IMR-90 (cell line): ENCODE results near the gene NHEJ1. TPM values are rescaled to one million over a fixed set of nuclear protein-coding genes. Genes with fewer than 3 reads are reported as not detected.

Experiments
- ATAC-seq: fragments of 200-7000 bp; cut with Tn5 transposase; 2 replicates; pipeline ENCODE4 v1.9.1; 2020; ENCODE audit warnings: low read depth, mild to moderate bottlenecking, moderate library complexity
- BruUV-seq: library from RNA; stranded (reverse); fragments of 400-500 nt; replicated peaks from 2 replicates; lab custom pipeline; 2021; lab: Mats Ljungman, UMichigan
- CTCF ChIA-PET: fragments of 300-600 bp; formaldehyde crosslinking; extraction: SDS; loops from one replicate; lab custom pipeline; 2021; ENCODE audit warnings: antibody characterized with exemption; lab: Yijun Ruan, JAX
- POLR2A ChIA-PET: fragments of 300-600 bp; sonication (Branson Sonifier 250); formaldehyde crosslinking; loops from one replicate; lab custom pipeline; 2022; ENCODE audit warnings: antibody characterized with exemption; ENCODE audit not compliant: unreplicated experiment; lab: Charles Lee
- DNase-seq: peaks from one replicate; pipeline ENCODE4 v3.0.0; 2013
- H2AFZ ChIP-seq: replicated peaks from 2 replicates; pipeline ENCODE3; 2013; ENCODE audit warnings: low read length, mild to moderate bottlenecking; ENCODE audit not compliant: poor library complexity
- H2AK5ac ChIP-seq: 2 replicates; pipeline ENCODE4 v1.6.1; 2013; ENCODE audit warnings: low read depth, low read length, inconsistent platforms
- H2AK9ac ChIP-seq: replicated peaks from 2 replicates; pipeline ENCODE3; 2013; ENCODE audit warnings: mild to moderate bottlenecking, low read depth, low read length, moderate library complexity; ENCODE audit not compliant: poor library complexity
- H2BK120ac ChIP-seq: 2 replicates; pipeline ENCODE4 v1.6.1; 2013; ENCODE audit warnings: low read depth, low read length, inconsistent platforms
- H2BK15ac ChIP-seq: 3 replicates; pipeline ENCODE4 v1.6.1; 2013; ENCODE audit warnings: low read depth, low read length, inconsistent platforms
- H2BK20ac ChIP-seq: 2 replicates; pipeline ENCODE4 v1.6.1; 2013; ENCODE audit warnings: low read depth, mild to moderate bottlenecking, inconsistent platforms, low read length, moderate library complexity
- H2BK5ac ChIP-seq: 2 replicates; pipeline ENCODE4 v1.6.1; 2013; ENCODE audit warnings: mild to moderate bottlenecking, low read depth, low read length, inconsistent platforms; ENCODE audit not compliant: poor library complexity, severe bottlenecking
- H3K14ac ChIP-seq: replicated peaks from 2 replicates; pipeline ENCODE4 v1.6.1; 2013; ENCODE audit warnings: low read depth, low read length, inconsistent platforms
- H3K18ac ChIP-seq: 2 replicates; pipeline ENCODE4 v1.6.1; 2013; ENCODE audit warnings: low read depth, low read length, control low read depth
- H3K23ac ChIP-seq: 2 replicates; pipeline ENCODE4 v1.6.1; 2013; ENCODE audit warnings: low read depth, low read length, inconsistent platforms
- H3K27ac ChIP-seq: 2 replicates; pipeline ENCODE4 v1.5.1; 2013; ENCODE audit warnings: mild to moderate bottlenecking, control low read depth, low read length; ENCODE audit not compliant: insufficient read depth
- H3K27me3 ChIP-seq: 2 replicates; pipeline ENCODE4 v1.6.1; 2013; ENCODE audit warnings: low read length; ENCODE audit not compliant: control insufficient read depth, insufficient read depth
- H3K36me3 ChIP-seq: 2 replicates; pipeline ENCODE4 v1.6.1; 2013; ENCODE audit warnings: low read length, mixed read lengths; ENCODE audit not compliant: control insufficient read depth, insufficient read depth
- H3K4ac ChIP-seq: 2 replicates; pipeline ENCODE4 v1.6.1; 2013; ENCODE audit warnings: low read depth, low read length, inconsistent platforms
- H3K4me1 ChIP-seq: 2 replicates; pipeline ENCODE4 v1.6.1; 2013; ENCODE audit warnings: low read length, mixed read lengths; ENCODE audit not compliant: control insufficient read depth, insufficient read depth
- H3K4me2 ChIP-seq: 2 replicates; pipeline ENCODE4 v1.6.1; 2013; ENCODE audit warnings: low read depth, mild to moderate bottlenecking, control low read depth, low read length, moderate library complexity
- H3K4me3 ChIP-seq: 2 replicates; pipeline ENCODE4 v1.5.1; 2013; ENCODE audit warnings: low read depth, mild to moderate bottlenecking, control low read depth, low read length, moderate library complexity; ENCODE audit not compliant: insufficient read depth
- H3K56ac ChIP-seq: 2 replicates; pipeline ENCODE4 v1.6.1; 2013; ENCODE audit warnings: low read length, inconsistent platforms; ENCODE audit not compliant: insufficient read depth; ENCODE audit errors: extremely low read depth
- H3K79me1 ChIP-seq, 2 experiments: 2 replicates each; pipeline ENCODE4 v1.6.1; 2013; ENCODE audit warnings: low read length in 2 of 2, inconsistent platforms in 1 of 2, low read depth in 1 of 2
- H3K9ac ChIP-seq: 2 replicates; pipeline ENCODE4 v1.6.1; 2013; ENCODE audit warnings: low read depth, low read length, control low read depth
- H3K9me1 ChIP-seq: 2 replicates; pipeline ENCODE4 v1.6.1; 2013; ENCODE audit warnings: low read length, inconsistent platforms; ENCODE audit not compliant: insufficient read depth
- H3K9me3 ChIP-seq: 2 replicates; pipeline ENCODE4 v1.6.1; 2013; ENCODE audit warnings: low read length; ENCODE audit not compliant: control insufficient read depth, insufficient read depth
- H4K20me1 ChIP-seq: 2 replicates; pipeline ENCODE4 v1.6.1; 2013; ENCODE audit warnings: low read length, inconsistent platforms; ENCODE audit not compliant: insufficient read depth
- H4K5ac ChIP-seq: 2 replicates; pipeline ENCODE4 v1.6.1; 2013; ENCODE audit warnings: mild to moderate bottlenecking, low read depth, low read length, control low read depth
- H4K8ac ChIP-seq, 2 experiments: 2 replicates each; pipeline ENCODE4 v1.6.1; 2013; ENCODE audit warnings: low read depth in 2 of 2, low read length in 2 of 2, control low read depth in 1 of 2, inconsistent platforms in 1 of 2
- H4K91ac ChIP-seq: 2 replicates; pipeline ENCODE4 v1.6.1; 2013; ENCODE audit warnings: low read depth, low read length, inconsistent platforms; ENCODE audit not compliant: insufficient read depth
- BHLHE40 ChIP-seq: fragments of 150-350 bp; IDR thresholded peaks from 2 replicates; pipeline ENCODE4 v1.6.1; 2016; ENCODE audit warnings: mild to moderate bottlenecking, low read depth, low read length
- CEBPB ChIP-seq: IDR thresholded peaks from 2 replicates; pipeline ENCODE4 v1.6.1; 2012; ENCODE audit warnings: low read depth, low read length, improper control_type of control experiment
- CHD1 ChIP-seq: IDR thresholded peaks from 2 replicates; pipeline ENCODE4 v1.6.1; 2012; ENCODE audit warnings: low read depth, low read length, improper control_type of control experiment
- CTCF ChIP-seq: conservative IDR thresholded peaks from 2 replicates; pipeline ENCODE4 v1.5.1; 2012; ENCODE audit warnings: mild to moderate bottlenecking, low read depth, low read length, improper control_type of control experiment
- ELK1 ChIP-seq: fragments of 150-350 bp; IDR thresholded peaks from 2 replicates; pipeline ENCODE4 v1.6.1; 2016; ENCODE audit warnings: low read depth, mild to moderate bottlenecking, low read length, moderate library complexity, borderline replicate concordance
- FOS ChIP-seq: fragments of 150-350 bp; IDR thresholded peaks from 2 replicates; pipeline ENCODE4 v1.6.1; 2016; ENCODE audit warnings: low read depth, low read length
- MAFK ChIP-seq: IDR thresholded peaks from 2 replicates; pipeline ENCODE4 v1.6.1; 2012; ENCODE audit warnings: low read depth, low read length, improper control_type of control experiment
- MAZ ChIP-seq: IDR thresholded peaks from 2 replicates; pipeline ENCODE4 v1.6.1; 2012; ENCODE audit warnings: low read depth, mild to moderate bottlenecking, low read length, improper control_type of control experiment, moderate library complexity, borderline replicate concordance
- MXI1 ChIP-seq: IDR thresholded peaks from 2 replicates; pipeline ENCODE4 v1.6.1; 2012; ENCODE audit warnings: low read depth, mild to moderate bottlenecking, low read length, moderate library complexity, borderline replicate concordance
- NFE2L2 ChIP-seq: fragments of 150-350 bp; IDR thresholded peaks from 2 replicates; pipeline ENCODE4 v1.6.1; 2016; ENCODE audit warnings: low read depth, mild to moderate bottlenecking, low read length
- POLR2A ChIP-seq: IDR thresholded peaks from 2 replicates; pipeline ENCODE4 v1.6.1; 2012; ENCODE audit warnings: mild to moderate bottlenecking, low read depth, low read length
- RAD21 ChIP-seq: IDR thresholded peaks from 2 replicates; pipeline ENCODE4 v1.6.1; 2012; ENCODE audit warnings: low read length, improper control_type of control experiment
- RCOR1 ChIP-seq: IDR thresholded peaks from 2 replicates; pipeline ENCODE4 v1.6.1; 2012; ENCODE audit warnings: mild to moderate bottlenecking, low read length, improper control_type of control experiment; ENCODE audit not compliant: insufficient replicate concordance
- RFX5 ChIP-seq: IDR thresholded peaks from 2 replicates; pipeline ENCODE4 v1.8.0; 2012; ENCODE audit warnings: low read depth, mild to moderate bottlenecking, low read length, moderate library complexity
- SMC3 ChIP-seq: fragments of 150-350 bp; IDR thresholded peaks from 2 replicates; pipeline ENCODE4 v1.6.1; 2016; ENCODE audit warnings: low read depth, mild to moderate bottlenecking, antibody characterized with exemption, low read length, moderate library complexity
- USF2 ChIP-seq: fragments of 150-350 bp; IDR thresholded peaks from 2 replicates; pipeline ENCODE4 v1.6.1; 2017; ENCODE audit warnings: mild to moderate bottlenecking, antibody characterized with exemption, low read length, low read depth
- WGBS, 2 experiments: methylation state at CpG; one replicate each; pipeline versions ENCODE4 v1.1.5 to v1.1.7; 2013; ENCODE audit warnings: missing lambda C conversion rate in 2 of 2; ENCODE audit not compliant: insufficient read length in 1 of 2; ENCODE audit errors: extremely low coverage in 2 of 2; 5-methylcytosine and 5-hydroxymethylcytosine counted together
- dilution Hi-C: fragments of 300-500 bp; cut with HindIII; formaldehyde crosslinking; loops from one replicate; pipeline ENCODE4 v1.14.3; 2018; ENCODE audit warnings: low sequenced_read_pairs; ENCODE audit not compliant: unreplicated experiment
- in situ Hi-C: fragments of 300-500 bp; cut with MboI; formaldehyde crosslinking; loops from 3 replicates; pipeline ENCODE4 v1.14.3; 2019; ENCODE audit warnings: low sequenced_read_pairs, inconsistent platforms, mixed read lengths
- intact Hi-C: fragments of 100-400 bp; cut with micrococcal nuclease; formaldehyde crosslinking; loops from 2 replicates; pipeline ENCODE4 v1.10.0; 2022
- polyA plus RNA-seq, 3 experiments: library from polyadenylated mRNA; depleted of rRNA; stranded (reverse); fragments of >200 nt; gene quantifications; 2 replicates each; pipeline ENCODE4 v1.2.3, GENCODE V29; 2012; ENCODE audit warnings: low replicate concordance in 1 of 3
- total RNA-seq: library from RNA; depleted of rRNA; stranded (reverse); fragments of >200 nt; gene quantifications from 2 replicates; pipeline ENCODE4 v1.2.3, GENCODE V29; 2012

Gene NHEJ1
- total and polyA plus RNA-seq, 2 of the 4 experiments (the other 2 are of a cell fraction): 12.5 to 23.1 TPM

DNA sequence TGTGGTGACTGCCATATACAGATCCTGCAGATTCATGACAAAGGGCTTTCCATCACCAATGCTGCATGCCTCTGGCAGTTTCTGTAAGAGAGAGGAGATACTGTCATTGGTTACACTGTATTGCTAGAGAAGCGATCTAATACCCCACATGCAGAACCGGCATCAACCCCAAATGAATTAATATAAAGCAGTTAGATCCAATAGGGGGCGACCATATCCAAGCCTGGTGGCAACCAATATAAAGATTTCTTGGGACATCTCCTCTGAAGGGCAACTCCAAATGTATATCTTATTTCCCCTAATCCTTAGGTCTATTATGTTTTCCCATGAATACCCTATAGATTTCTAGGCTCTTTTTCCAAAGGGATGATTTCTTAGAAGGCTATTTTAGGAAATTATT lies 82.5 kb downstream of the NHEJ1 start:
- Histone ChIP-seq H3K36me3 (peaks cover 11% of the 10 kb centered on the region), H3K4ac (no peak overlapping the region), H3K79me1 (no peaks in the 10 kb centered on the region), H2BK5ac (no peak overlapping the region), H2AK9ac (no peak overlapping the region), H4K20me1 (peaks cover 12% of the 10 kb centered on the region; the same call in 1 of the 2 replicates), H3K9ac (no peak overlapping the region), H3K56ac (no peak overlapping the region), H3K9me1 (peaks cover 4% of the 10 kb centered on the region; the same call in 1 of the 2 replicates), H3K9me3 (no peaks in the 10 kb centered on the region), H3K23ac (no peak overlapping the region), H4K91ac (no peak overlapping the region), H3K27ac (no peak overlapping the region), H3K18ac (no peak overlapping the region), H3K27me3 (no peaks in the 10 kb centered on the region; the same call in none of the 2 replicates), H3K14ac (no peak overlapping the region), H3K4me3 (no peak overlapping the region), H2BK15ac (no peak overlapping the region), H2AFZ (no peak overlapping the region), H3K4me2 (no peak overlapping the region), H2AK5ac (no peak overlapping the region), H4K8ac (no peak overlapping the region), H3K4me1 (0 out of 2 replicates have a peak, but pooled peaks cover 2% of the 10 kb centered on the region), H2BK20ac (no peak overlapping the region), H2BK120ac (no peak overlapping the region), H4K5ac (no peak overlapping the region)
- BruUV-seq: no TSS peak
- intact Hi-C loops (no loop called here), dilution Hi-C loops (no loop called here), in situ Hi-C loops (no loop called here)
- ATAC-seq (no peak), DNase-seq (no peak)
- ChIA-PET POLR2A (no interaction called here), CTCF (interaction anchor here (0.7 kb wide), 1 partner anchor 21 kb away, joined by 3 read pairs; no protein-coding TSS in a partner anchor)
- TF ChIP-seq RCOR1: no peak
- TF ChIP-seq SMC3: no peak
- no peak for TF ChIP-seq POLR2A
- TF ChIP-seq CEBPB: no peak
- no peak for TF ChIP-seq BHLHE40
- no peak for TF ChIP-seq ELK1
- no peak for TF ChIP-seq CTCF
- no peak for TF ChIP-seq RFX5
- TF ChIP-seq FOS: no peak
- no peak for TF ChIP-seq NFE2L2
- no peak for TF ChIP-seq CHD1
- no peak for TF ChIP-seq MAZ
- no peak for TF ChIP-seq RAD21
- TF ChIP-seq MAFK: no peak
- no peak for TF ChIP-seq MXI1
- no peak for TF ChIP-seq USF2
- no CpG with 5 or more reads among the region's 3 CpGs for WGBS, 2 experiments
